ENCODE results near the gene ECE1.
"Not testable (repeated sequence)": the region's sequence is repeated elsewhere in the genome, so short reads cannot be mapped to it uniquely, and the experiment has no call there.

Gene ECE1

GRCh38 chr1:21192871-21193270, 97.4 kb downstream of the ECE1 start:
- H3K27ac ChIP-seq (ENCODE audit: low read length): no peak overlapping the region
- H3K9me3 ChIP-seq (ENCODE audit: insufficient read depth, low read length, severe bottlenecking): no peaks in the 10 kb centered on the region
- H3K4me3 ChIP-seq (ENCODE audit: low read depth in 1 of 2, low read length in 2 of 2): no peak overlapping the region
- H3K4me2 ChIP-seq (ENCODE audit: insufficient read depth, low read length): no peak overlapping the region
- H3K79me2 ChIP-seq (ENCODE audit: insufficient read depth, low read length): no peaks in the 10 kb centered on the region
- ATAC-seq (ENCODE audit: insufficient read depth, low read depth) (no peak), DNase-seq (no peak)
- no peak overlapping the region for H2AFZ ChIP-seq (ENCODE audit: low read depth, low read length)
- 0 out of 2 replicates have a peak, but pooled peaks cover 2% of the 10 kb centered on the region for H4K20me1 ChIP-seq (ENCODE audit: insufficient read depth, low read length)
- H3K9ac ChIP-seq (ENCODE audit: low read depth, low read length): no peak overlapping the region
- H3K4me1 ChIP-seq (ENCODE audit: insufficient read depth, low read length): no peaks in the 10 kb centered on the region
- H3K36me3 ChIP-seq (ENCODE audit: insufficient read depth, low read length): no peaks in the 10 kb centered on the region
- peaks cover 2% of the 10 kb centered on the region for H3K27me3 ChIP-seq (ENCODE audit: insufficient read depth, low read length, poor library complexity)
- TF ChIP-seq CTCF (IDR thresholded peaks at IDR 0.05; ENCODE audit: borderline replicate concordance, extremely low read depth, low read length, poor library complexity, severe bottlenecking): no peak
- no peak for TF ChIP-seq EZH2 (IDR thresholded peaks at IDR 0.05; ENCODE audit: borderline replicate concordance, low read depth, low read length, severe bottlenecking)

GRCh38 chr1:21192284-21192683, 98.0 kb downstream of the ECE1 start:
- H3K4me1 ChIP-seq (ENCODE audit: insufficient read depth, low read length): no peaks in the 10 kb centered on the region
- no peak overlapping the region for H3K27ac ChIP-seq (ENCODE audit: low read length)
- no peak overlapping the region for H3K4me3 ChIP-seq (ENCODE audit: low read depth in 1 of 2, low read length in 2 of 2)
- no peak for ATAC-seq (ENCODE audit: insufficient read depth, low read depth)
- peaks cover 2% of the 10 kb centered on the region for H3K27me3 ChIP-seq (ENCODE audit: insufficient read depth, low read length, poor library complexity)
- no peak for DNase-seq
- H3K4me2 ChIP-seq (ENCODE audit: insufficient read depth, low read length): no peak overlapping the region
- no peak overlapping the region for H3K9ac ChIP-seq (ENCODE audit: low read depth, low read length)
- no peaks in the 10 kb centered on the region for H3K79me2 ChIP-seq (ENCODE audit: insufficient read depth, low read length)
- H3K9me3 ChIP-seq (ENCODE audit: insufficient read depth, low read length, severe bottlenecking): no peaks in the 10 kb centered on the region
- no peaks in the 10 kb centered on the region for H3K36me3 ChIP-seq (ENCODE audit: insufficient read depth, low read length)
- no peak for TF ChIP-seq CTCF (IDR thresholded peaks at IDR 0.05; ENCODE audit: borderline replicate concordance, extremely low read depth, low read length, poor library complexity, severe bottlenecking)
- no peak for TF ChIP-seq EZH2 (IDR thresholded peaks at IDR 0.05; ENCODE audit: borderline replicate concordance, low read depth, low read length, severe bottlenecking)
- no peak overlapping the region for H2AFZ ChIP-seq (ENCODE audit: low read depth, low read length)
- 0 out of 2 replicates have a peak, but pooled peaks cover 2% of the 10 kb centered on the region for H4K20me1 ChIP-seq (ENCODE audit: insufficient read depth, low read length)

- H3K4me1 ChIP-seq (ENCODE audit: insufficient read depth, low read length); DNase-seq; H3K79me2 ChIP-seq (ENCODE audit: insufficient read depth, low read length); H4K20me1 ChIP-seq (ENCODE audit: insufficient read depth, low read length); H3K9me3 ChIP-seq (ENCODE audit: insufficient read depth, low read length, severe bottlenecking); H3K27ac ChIP-seq (ENCODE audit: low read length); H3K27me3 ChIP-seq (ENCODE audit: insufficient read depth, low read length, poor library complexity); H3K4me3 ChIP-seq (ENCODE audit: low read depth in 1 of 2, low read length in 2 of 2); H3K36me3 ChIP-seq (ENCODE audit: insufficient read depth, low read length); H3K9ac ChIP-seq (ENCODE audit: low read depth, low read length); H2AFZ ChIP-seq (ENCODE audit: low read depth, low read length); H3K4me2 ChIP-seq (ENCODE audit: insufficient read depth, low read length); ATAC-seq (ENCODE audit: insufficient read depth, low read depth): not testable (repeated sequence)
Measured at GRCh38 chr1:21190771-21191170, 99.5 kb downstream of the ECE1 start.

GRCh38 chr1:21189906-21190500, 100.3 kb downstream of the ECE1 start:
- no peak for TF ChIP-seq EZH2 (IDR thresholded peaks at IDR 0.05; ENCODE audit: borderline replicate concordance, low read depth, low read length, severe bottlenecking)
- no peak for TF ChIP-seq CTCF (IDR thresholded peaks at IDR 0.05; ENCODE audit: borderline replicate concordance, extremely low read depth, low read length, poor library complexity, severe bottlenecking)
- no peak overlapping the region for H3K9ac ChIP-seq (ENCODE audit: low read depth, low read length)
- H3K36me3 ChIP-seq (ENCODE audit: insufficient read depth, low read length): no peaks in the 10 kb centered on the region
- H4K20me1 ChIP-seq (ENCODE audit: insufficient read depth, low read length): no peaks in the 10 kb centered on the region
- H3K27me3 ChIP-seq (ENCODE audit: insufficient read depth, low read length, poor library complexity): peaks cover 2% of the 10 kb centered on the region
- H3K9me3 ChIP-seq (ENCODE audit: insufficient read depth, low read length, severe bottlenecking): no peaks in the 10 kb centered on the region
- no peak overlapping the region for H3K4me2 ChIP-seq (ENCODE audit: insufficient read depth, low read length)
- H3K27ac ChIP-seq (ENCODE audit: low read length): no peak overlapping the region
- DNase-seq (no peak), ATAC-seq (ENCODE audit: insufficient read depth, low read depth) (no peak)
- no peak overlapping the region for H2AFZ ChIP-seq (ENCODE audit: low read depth, low read length)
- no peaks in the 10 kb centered on the region for H3K79me2 ChIP-seq (ENCODE audit: insufficient read depth, low read length)
- no peak overlapping the region for H3K4me3 ChIP-seq (ENCODE audit: low read depth in 1 of 2, low read length in 2 of 2)
- H3K4me1 ChIP-seq (ENCODE audit: insufficient read depth, low read length): no peaks in the 10 kb centered on the region

All from DND-41 (cell line).